NT2/D1 (cell line): Measurements from ENCODE around the gene ERP29.

ENCODE experiments used
- DNase-seq: peaks from one replicate; pipeline ENCODE4 v3.0.0-alpha.2; 2011; ENCODE audit warnings: low read depth, low spot score
- H3K27me3 ChIP-seq: 2 replicates; pipeline ENCODE4 v1.6.0; 2011; ENCODE audit warnings: mild to moderate bottlenecking; ENCODE audit not compliant: insufficient read length, insufficient read depth
- H3K36me3 ChIP-seq: 2 replicates; pipeline ENCODE4 v1.6.1; 2011; ENCODE audit warnings: mild to moderate bottlenecking, low read length, mixed read lengths; ENCODE audit not compliant: insufficient read depth, insufficient read length
- H3K4me1 ChIP-seq: 2 replicates; pipeline ENCODE4 v1.5.1; 2011; ENCODE audit not compliant: insufficient read depth, insufficient read length
- H3K4me3 ChIP-seq: 2 replicates; pipeline ENCODE4 v1.5.1; 2011; ENCODE audit warnings: low read depth; ENCODE audit not compliant: insufficient read length
- H3K9ac ChIP-seq: 2 replicates; pipeline ENCODE4 v1.6.0; 2011; ENCODE audit warnings: low read depth; ENCODE audit not compliant: insufficient read length
- H3K9me3 ChIP-seq: 2 replicates; pipeline ENCODE4 v1.5.1; 2011; ENCODE audit warnings: mild to moderate bottlenecking, low read length; ENCODE audit not compliant: insufficient read depth
- SUZ12 ChIP-seq: IDR thresholded peaks from 2 replicates; pipeline ENCODE4 v1.6.1; 2011; ENCODE audit not compliant: insufficient read length, insufficient read depth; ENCODE audit errors: extremely low read depth
- YY1 ChIP-seq: IDR thresholded peaks from 2 replicates; pipeline ENCODE4 v1.6.1; 2011; ENCODE audit not compliant: insufficient read length, insufficient read depth
- ZNF274 ChIP-seq: IDR thresholded peaks from 2 replicates; pipeline ENCODE4 v1.6.1; 2011; ENCODE audit warnings: mild to moderate bottlenecking, low read depth, low read length

Gene ERP29

GRCh38 chr12:112012775-112013600 lies at the start of gene ERP29, which contains the start of gene TMEM116:
Gene ERP29, plus strand, starts transcription at chr12:112013426. Its CDS starts 40 bp downstream, at chr12:112013466.
Gene TMEM116, minus strand, starts transcription at chr12:112013165. Its CDS starts 7,895 bp downstream, at chr12:112005270.
- TF ChIP-seq ZNF274, result no peak
- peak; percentile 52 for TF ChIP-seq YY1

GRCh38 chr12:111964935-111965334 lies 48.3 kb upstream of the ERP29 start:
- TF ChIP-seq SUZ12 (no peak), YY1 (no peak), ZNF274 (no peak)
- no peaks in the 10 kb centered on the region for H3K4me1 ChIP-seq
- H3K27me3 ChIP-seq, result no peaks in the 10 kb centered on the region
- peaks cover 1% of the 10 kb centered on the region; the same call in 1 of the 2 replicates for H3K9me3 ChIP-seq
- H3K36me3 ChIP-seq, result no peaks in the 10 kb centered on the region
- no peak for DNase-seq
- no peak overlapping the region for H3K9ac ChIP-seq
- H3K4me3 ChIP-seq, result no peak overlapping the region

More at GRCh38 chr12:112012775-112013600, at the start of gene ERP29, which contains the start of gene TMEM116:
- no peaks in the 10 kb centered on the region for H3K4me1 ChIP-seq
- peak; percentile 98 for DNase-seq
- H3K36me3 ChIP-seq, result peaks cover 34% of the 10 kb centered on the region
- H3K9me3 ChIP-seq, result no peaks in the 10 kb centered on the region
- H3K27me3 ChIP-seq, result no peaks in the 10 kb centered on the region
- H3K4me3 ChIP-seq, result peak within 1 kb of the TSS; percentile 95
- peak within 1 kb of the TSS; percentile 99 for H3K9ac ChIP-seq

GRCh38 chr12:111971800-111972199 lies 41.4 kb upstream of the ERP29 start:
- no peak for DNase-seq
- Histone ChIP-seq H3K4me1 (no peaks in the 10 kb centered on the region), H3K9ac (no peak overlapping the region), H3K36me3 (no peaks in the 10 kb centered on the region), H3K27me3 (no peaks in the 10 kb centered on the region), H3K4me3 (no peak overlapping the region), H3K9me3 (peaks cover 25% of the 10 kb centered on the region)
- TF ChIP-seq YY1 (no peak), ZNF274 (no peak), SUZ12 (no peak)

- H3K4me3 ChIP-seq, result no peak overlapping the region
- H3K4me1 ChIP-seq, result no peaks in the 10 kb centered on the region
- TF ChIP-seq SUZ12 (no peak), ZNF274 (no peak), YY1 (no peak)
- DNase-seq, result no peak
- no peaks in the 10 kb centered on the region for H3K36me3 ChIP-seq
- H3K9ac ChIP-seq, result no peak overlapping the region
- no peaks in the 10 kb centered on the region for H3K27me3 ChIP-seq
- H3K9me3 ChIP-seq, result peaks cover 19% of the 10 kb centered on the region
Measured at GRCh38 chr12:111975161-111975931, 37.9 kb upstream of the ERP29 start.

GRCh38 chr12:111976291-111976690 lies 36.9 kb upstream of the ERP29 start:
- Histone ChIP-seq H3K4me3 (no peak overlapping the region), H3K4me1 (no peaks in the 10 kb centered on the region), H3K27me3 (no peaks in the 10 kb centered on the region), H3K36me3 (no peaks in the 10 kb centered on the region), H3K9ac (no peak overlapping the region), H3K9me3 (peaks cover 10% of the 10 kb centered on the region)
- TF ChIP-seq ZNF274 (no peak), SUZ12 (no peak), YY1 (no peak)
- DNase-seq, result no peak

GRCh38 chr12:111976860-111977259 lies 36.4 kb upstream of the ERP29 start:
- no peak for DNase-seq
- no peaks in the 10 kb centered on the region for H3K4me1 ChIP-seq
- H3K27me3 ChIP-seq, result no peaks in the 10 kb centered on the region

GRCh38 chr12:111978545-111978944 lies 34.7 kb upstream of the ERP29 start:
- TF ChIP-seq YY1, result no peak
- TF ChIP-seq ZNF274, result no peak
- no peak for TF ChIP-seq SUZ12
- Histone ChIP-seq H3K4me1 (no peaks in the 10 kb centered on the region), H3K36me3 (no peaks in the 10 kb centered on the region), H3K27me3 (no peaks in the 10 kb centered on the region), H3K9me3 (no peaks in the 10 kb centered on the region), H3K4me3 (no peak overlapping the region), H3K9ac (no peak overlapping the region)
- no peak for DNase-seq

More at GRCh38 chr12:111976860-111977259, 36.4 kb upstream of the ERP29 start:
- TF ChIP-seq YY1 (no peak), SUZ12 (no peak), ZNF274 (no peak)
- H3K4me3 ChIP-seq, result no peak overlapping the region
- H3K9ac ChIP-seq, result no peak overlapping the region
- H3K36me3 ChIP-seq, result no peaks in the 10 kb centered on the region
- H3K9me3 ChIP-seq, result peaks cover 5% of the 10 kb centered on the region
